Measurements from ENCODE around the gene TMEM176B.

- no peak for TF ChIP-seq POLR2AphosphoS5 (IDR thresholded peaks at IDR 0.05; ENCODE audit: low read depth, low read length)
- TF ChIP-seq TAF1 (IDR thresholded peaks at IDR 0.05; ENCODE audit: low read depth, low read length), result no peak
- no peak for TF ChIP-seq POLR2A (IDR thresholded peaks at IDR 0.05; ENCODE audit: low read depth, low read length)
Observed at GRCh38 chr7:150778738-150779301, 21.3 kb downstream of the TMEM176B start.

Measured in GM12891 (cell line).